ENCODE data around the gene GRID1.

DNA sequence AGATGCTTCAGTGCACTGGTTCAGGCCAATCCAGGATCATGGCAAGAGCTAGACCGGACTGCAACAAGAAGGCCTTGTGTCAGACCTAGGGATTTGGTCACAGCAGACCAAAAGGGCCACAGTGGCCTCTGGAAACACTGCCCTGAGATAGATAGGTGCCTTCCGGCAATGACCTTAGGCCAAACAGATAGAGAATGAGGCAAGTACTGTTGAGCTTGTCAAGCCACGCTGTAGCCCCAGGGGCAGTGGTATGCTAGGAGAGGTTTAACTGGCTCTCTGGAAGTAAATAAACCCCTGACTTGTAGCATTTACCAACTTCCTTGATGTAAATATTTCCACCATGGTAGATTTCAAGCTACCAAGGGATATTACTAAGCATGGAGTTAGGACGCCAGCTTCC is 197.5 kb downstream of the GRID1 start:
- TF ChIP-seq POLR2AphosphoS5 (IDR thresholded peaks at IDR 0.05) = no peak
- TF ChIP-seq, protein P1, sequence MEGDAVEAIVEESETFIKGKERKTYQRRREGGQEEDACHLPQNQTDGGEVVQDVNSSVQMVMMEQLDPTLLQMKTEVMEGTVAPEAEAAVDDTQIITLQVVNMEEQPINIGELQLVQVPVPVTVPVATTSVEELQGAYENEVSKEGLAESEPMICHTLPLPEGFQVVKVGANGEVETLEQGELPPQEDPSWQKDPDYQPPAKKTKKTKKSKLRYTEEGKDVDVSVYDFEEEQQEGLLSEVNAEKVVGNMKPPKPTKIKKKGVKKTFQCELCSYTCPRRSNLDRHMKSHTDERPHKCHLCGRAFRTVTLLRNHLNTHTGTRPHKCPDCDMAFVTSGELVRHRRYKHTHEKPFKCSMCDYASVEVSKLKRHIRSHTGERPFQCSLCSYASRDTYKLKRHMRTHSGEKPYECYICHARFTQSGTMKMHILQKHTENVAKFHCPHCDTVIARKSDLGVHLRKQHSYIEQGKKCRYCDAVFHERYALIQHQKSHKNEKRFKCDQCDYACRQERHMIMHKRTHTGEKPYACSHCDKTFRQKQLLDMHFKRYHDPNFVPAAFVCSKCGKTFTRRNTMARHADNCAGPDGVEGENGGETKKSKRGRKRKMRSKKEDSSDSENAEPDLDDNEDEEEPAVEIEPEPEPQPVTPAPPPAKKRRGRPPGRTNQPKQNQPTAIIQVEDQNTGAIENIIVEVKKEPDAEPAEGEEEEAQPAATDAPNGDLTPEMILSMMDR (IDR thresholded peaks at IDR 0.05) = no peak
- no peak for TF ChIP-seq POLR2A (IDR thresholded peaks at IDR 0.05)

All from breast epithelium (tissue), 3 donors.